ENCODE data around the gene PPM1A.

Gene PPM1A

GRCh38 chr14:60212503-60213371 is 36.3 kb upstream of the PPM1A start:
- TF ChIP-seq CTCF (IDR thresholded peaks at IDR 0.05; ENCODE audit: poor library complexity, severe bottlenecking), result no peak
- Histone ChIP-seq H3K36me3 (ENCODE audit: low read depth) (no peaks in the 10 kb centered on the region), H3K27ac (ENCODE audit: poor library complexity, severe bottlenecking) (no peak overlapping the region), H3K4me1 (ENCODE audit: insufficient read depth, poor library complexity, severe bottlenecking) (no peaks in the 10 kb centered on the region), H3K4me3 (ENCODE audit: severe bottlenecking) (no peak overlapping the region), H3K27me3 (ENCODE audit: insufficient read depth, poor library complexity, severe bottlenecking) (no peaks in the 10 kb centered on the region), H3K9me3 (ENCODE audit: severe bottlenecking) (no peaks in the 10 kb centered on the region)
- DNase-seq (ENCODE audit: low spot score) (no peak), ATAC-seq (ENCODE audit: low read depth) (no peak)

- Histone ChIP-seq H3K27me3 (ENCODE audit: insufficient read depth, poor library complexity, severe bottlenecking) (no peaks in the 10 kb centered on the region), H3K27ac (ENCODE audit: poor library complexity, severe bottlenecking) (no peak overlapping the region), H3K4me1 (ENCODE audit: insufficient read depth, poor library complexity, severe bottlenecking) (no peaks in the 10 kb centered on the region), H3K4me3 (ENCODE audit: severe bottlenecking) (no peak overlapping the region), H3K36me3 (ENCODE audit: low read depth) (no peaks in the 10 kb centered on the region), H3K9me3 (ENCODE audit: severe bottlenecking) (no peaks in the 10 kb centered on the region)
- DNase-seq (ENCODE audit: low spot score), result no peak
- ATAC-seq (ENCODE audit: low read depth), result no peak
- no peak for TF ChIP-seq CTCF (IDR thresholded peaks at IDR 0.05; ENCODE audit: poor library complexity, severe bottlenecking)
Observed at GRCh38 chr14:60214003-60214402, 35.0 kb upstream of the PPM1A start.

GRCh38 chr14:60214415-60215126 is 34.5 kb upstream of the PPM1A start:
- Histone ChIP-seq H3K36me3 (ENCODE audit: low read depth) (no peaks in the 10 kb centered on the region), H3K4me3 (ENCODE audit: severe bottlenecking) (no peak overlapping the region), H3K9me3 (ENCODE audit: severe bottlenecking) (no peaks in the 10 kb centered on the region), H3K27me3 (ENCODE audit: insufficient read depth, poor library complexity, severe bottlenecking) (no peaks in the 10 kb centered on the region), H3K27ac (ENCODE audit: poor library complexity, severe bottlenecking) (no peak overlapping the region), H3K4me1 (ENCODE audit: insufficient read depth, poor library complexity, severe bottlenecking) (no peaks in the 10 kb centered on the region)
- TF ChIP-seq CTCF (IDR thresholded peaks at IDR 0.05; ENCODE audit: poor library complexity, severe bottlenecking), result no peak
- ATAC-seq (ENCODE audit: low read depth) (no peak), DNase-seq (ENCODE audit: low spot score) (no peak)

GRCh38 chr14:60215127-60215444 is 33.9 kb upstream of the PPM1A start:
- TF ChIP-seq CTCF (IDR thresholded peaks at IDR 0.05; ENCODE audit: poor library complexity, severe bottlenecking), result no peak
- H3K36me3 ChIP-seq (ENCODE audit: low read depth), result no peaks in the 10 kb centered on the region
- no peaks in the 10 kb centered on the region for H3K4me1 ChIP-seq (ENCODE audit: insufficient read depth, poor library complexity, severe bottlenecking)
- H3K27me3 ChIP-seq (ENCODE audit: insufficient read depth, poor library complexity, severe bottlenecking), result no peaks in the 10 kb centered on the region
- no peaks in the 10 kb centered on the region for H3K9me3 ChIP-seq (ENCODE audit: severe bottlenecking)
- H3K27ac ChIP-seq (ENCODE audit: poor library complexity, severe bottlenecking), result no peak overlapping the region
- DNase-seq (ENCODE audit: low spot score) (no peak), ATAC-seq (ENCODE audit: low read depth) (no peak)
- no peak overlapping the region for H3K4me3 ChIP-seq (ENCODE audit: severe bottlenecking)

All from RWPE2 (cell line).